Epithelial cell of esophagus (primary cell): ENCODE results near the gene USP16.

ENCODE experiments used
- DNase-seq: peaks from one replicate; pipeline ENCODE4 v3.0.0; 2010; ENCODE audit warnings: low read depth
- H3K4me3 ChIP-seq: 2 replicates; pipeline ENCODE4 v1.5.1; 2011; ENCODE audit warnings: mild to moderate bottlenecking, low read length, control low read depth
- TF ChIP-seq, protein P1 (sequence below): IDR thresholded peaks from 2 replicates; pipeline ENCODE4 v1.5.1; 2011; ENCODE audit warnings: low read depth, mild to moderate bottlenecking, low read length, control low read depth, inconsistent platforms; ENCODE audit not compliant: insufficient read depth; ENCODE audit errors: missing control alignments

Gene USP16

DNA sequence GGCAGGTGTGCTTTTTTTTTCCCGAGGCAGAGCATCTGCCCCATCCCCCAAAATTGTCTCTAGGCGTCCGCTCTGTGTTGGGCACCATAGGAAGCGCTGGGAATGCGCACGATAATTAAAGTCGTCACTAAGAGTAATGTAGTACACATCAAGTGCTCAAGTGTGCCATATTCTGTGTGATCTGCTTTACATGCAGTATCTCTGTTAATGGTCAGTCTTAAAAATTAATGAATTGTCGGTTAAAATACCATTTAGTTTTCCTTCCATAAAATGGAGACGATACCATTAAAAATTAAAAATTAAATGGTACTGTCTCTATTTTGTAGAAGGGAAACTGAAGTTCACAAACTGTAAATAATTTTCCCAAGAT, 49.5 kb downstream of the USP16 start:
- TF ChIP-seq, protein P1, sequence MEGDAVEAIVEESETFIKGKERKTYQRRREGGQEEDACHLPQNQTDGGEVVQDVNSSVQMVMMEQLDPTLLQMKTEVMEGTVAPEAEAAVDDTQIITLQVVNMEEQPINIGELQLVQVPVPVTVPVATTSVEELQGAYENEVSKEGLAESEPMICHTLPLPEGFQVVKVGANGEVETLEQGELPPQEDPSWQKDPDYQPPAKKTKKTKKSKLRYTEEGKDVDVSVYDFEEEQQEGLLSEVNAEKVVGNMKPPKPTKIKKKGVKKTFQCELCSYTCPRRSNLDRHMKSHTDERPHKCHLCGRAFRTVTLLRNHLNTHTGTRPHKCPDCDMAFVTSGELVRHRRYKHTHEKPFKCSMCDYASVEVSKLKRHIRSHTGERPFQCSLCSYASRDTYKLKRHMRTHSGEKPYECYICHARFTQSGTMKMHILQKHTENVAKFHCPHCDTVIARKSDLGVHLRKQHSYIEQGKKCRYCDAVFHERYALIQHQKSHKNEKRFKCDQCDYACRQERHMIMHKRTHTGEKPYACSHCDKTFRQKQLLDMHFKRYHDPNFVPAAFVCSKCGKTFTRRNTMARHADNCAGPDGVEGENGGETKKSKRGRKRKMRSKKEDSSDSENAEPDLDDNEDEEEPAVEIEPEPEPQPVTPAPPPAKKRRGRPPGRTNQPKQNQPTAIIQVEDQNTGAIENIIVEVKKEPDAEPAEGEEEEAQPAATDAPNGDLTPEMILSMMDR, result no peak
- H3K4me3 ChIP-seq, result peak overlapping the region; percentile 87
- no peak for DNase-seq

DNA sequence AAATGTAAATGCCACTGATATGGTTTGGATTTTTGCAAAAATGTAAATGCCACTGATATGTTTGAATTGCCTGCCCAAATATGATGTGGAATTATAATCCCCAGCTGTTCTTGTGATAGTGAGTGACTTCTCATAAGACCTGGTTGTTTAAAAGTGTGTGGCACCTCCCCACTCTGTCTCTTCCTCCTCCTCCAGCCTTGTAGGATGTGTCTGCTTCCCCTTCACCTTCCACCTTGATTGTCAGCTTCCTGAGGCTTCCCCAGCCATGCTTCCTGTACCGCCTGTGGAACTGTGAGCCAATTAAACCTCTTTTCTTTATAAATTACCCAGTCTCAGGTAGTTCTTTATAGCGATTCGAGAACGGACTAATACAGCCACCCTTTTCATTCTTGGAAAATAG, 50.3 kb downstream of the USP16 start:
- no peak overlapping the region for H3K4me3 ChIP-seq
- no peak for DNase-seq
- TF ChIP-seq, protein P1, result no peak

DNA sequence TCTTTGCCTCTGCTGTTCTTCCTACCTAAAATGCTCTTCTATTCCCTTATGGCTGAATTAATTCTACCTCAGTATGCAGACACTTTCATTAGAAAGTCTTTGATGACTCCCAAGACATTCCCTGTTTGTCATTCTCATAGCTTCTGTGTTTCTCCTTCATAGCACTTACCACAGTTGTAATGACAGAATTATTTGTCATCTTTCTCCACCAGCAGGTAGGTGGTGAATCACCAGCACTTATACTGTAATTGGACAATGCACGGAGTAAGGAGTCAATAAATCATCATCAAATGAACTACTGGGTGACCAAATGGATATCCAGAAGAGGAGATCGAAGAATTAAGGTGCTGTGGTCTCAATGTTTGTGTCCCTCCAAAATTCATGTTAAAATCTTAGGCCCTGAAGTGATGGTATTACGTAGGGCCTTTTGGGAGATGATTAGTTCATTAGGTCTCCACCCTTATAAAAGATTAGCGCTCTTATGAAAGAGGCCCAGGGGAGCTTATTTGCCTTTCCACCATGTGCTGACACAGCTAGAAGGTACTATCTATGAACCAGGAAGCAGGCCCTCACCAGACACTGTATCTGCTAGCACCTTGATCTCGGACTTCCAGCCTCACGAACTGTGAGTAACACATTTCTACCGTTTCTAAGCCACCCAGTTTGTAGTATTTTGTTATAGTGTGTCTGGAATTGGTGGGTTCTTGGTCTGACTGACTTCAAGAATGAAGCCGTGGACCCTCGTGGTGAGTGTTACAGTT, 51.4 kb downstream of the USP16 start:
- H3K4me3 ChIP-seq, result no peak overlapping the region
- TF ChIP-seq, protein P1, result no peak
- peak; percentile 91 for DNase-seq

DNA sequence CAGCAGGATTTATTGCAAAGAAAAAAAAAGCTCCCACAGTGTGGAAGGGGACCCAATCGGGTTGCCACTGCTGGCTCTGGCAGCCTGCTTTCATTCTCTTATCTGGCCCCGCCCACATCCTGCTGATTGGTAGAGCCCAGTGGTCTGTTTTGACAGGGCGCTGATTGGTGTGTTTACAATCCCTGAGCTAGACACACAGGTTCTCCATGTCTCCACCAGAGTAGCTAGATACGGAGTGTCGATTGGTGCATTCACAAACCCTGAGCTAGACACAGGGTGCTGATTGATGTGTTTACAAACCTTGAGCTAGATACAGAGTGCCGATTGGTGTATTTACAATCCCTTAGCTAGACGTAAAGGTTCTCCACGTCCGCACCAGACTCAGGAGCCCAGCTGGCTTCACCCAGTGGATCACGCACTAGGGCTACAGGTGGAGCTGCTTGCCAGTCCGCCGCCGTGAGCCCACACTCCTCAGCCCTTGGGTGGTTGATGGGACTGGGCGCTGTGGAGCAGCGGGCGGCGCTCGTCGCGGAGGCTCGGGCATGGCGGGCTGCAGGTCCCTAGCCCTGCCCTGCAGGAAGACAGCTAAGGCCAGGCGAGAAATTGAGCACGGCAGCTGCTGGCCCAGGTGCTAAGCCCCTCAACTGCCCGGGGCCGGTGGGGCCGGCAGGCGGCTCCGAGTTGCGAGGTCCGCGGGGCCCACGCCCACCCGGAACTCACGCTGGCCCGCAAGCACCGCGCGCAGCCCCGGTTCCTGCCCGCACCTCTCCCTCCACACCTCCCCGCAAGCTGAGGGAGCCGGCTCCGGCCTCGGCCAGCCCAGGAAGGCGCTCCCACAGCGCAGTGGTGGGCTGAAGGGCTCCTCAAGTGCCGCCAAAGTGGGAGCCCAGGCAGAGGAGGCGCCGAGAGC, 52.5 kb downstream of the USP16 start:
- H3K4me3 ChIP-seq, result peak overlapping the region; percentile 42
- DNase-seq, result peak; percentile 25

DNA sequence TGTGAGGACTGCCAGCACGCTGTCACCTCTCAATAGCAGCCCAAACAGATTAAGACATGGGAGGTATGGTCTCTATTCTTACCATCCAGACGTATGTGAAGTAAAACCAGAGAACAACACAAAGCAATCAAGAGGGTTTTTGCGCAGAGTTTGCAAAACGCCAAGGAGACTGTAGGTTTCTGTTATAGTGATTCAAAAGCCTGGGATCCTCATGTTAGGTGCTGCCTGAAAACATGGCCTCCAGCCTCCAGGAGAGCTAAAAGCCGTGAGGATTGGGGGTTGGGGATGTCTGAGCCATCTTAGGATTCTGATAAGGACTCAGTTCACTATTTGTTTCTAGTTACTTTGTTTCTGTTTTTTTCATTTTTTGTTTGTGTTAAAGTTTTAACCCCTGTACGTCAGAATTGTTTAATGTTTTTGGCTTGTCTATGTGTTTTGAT, 53.2 kb downstream of the USP16 start:
- peak; percentile 34 for DNase-seq
- TF ChIP-seq, protein P1, result no peak
- peak overlapping the region; percentile 42 for H3K4me3 ChIP-seq

DNA sequence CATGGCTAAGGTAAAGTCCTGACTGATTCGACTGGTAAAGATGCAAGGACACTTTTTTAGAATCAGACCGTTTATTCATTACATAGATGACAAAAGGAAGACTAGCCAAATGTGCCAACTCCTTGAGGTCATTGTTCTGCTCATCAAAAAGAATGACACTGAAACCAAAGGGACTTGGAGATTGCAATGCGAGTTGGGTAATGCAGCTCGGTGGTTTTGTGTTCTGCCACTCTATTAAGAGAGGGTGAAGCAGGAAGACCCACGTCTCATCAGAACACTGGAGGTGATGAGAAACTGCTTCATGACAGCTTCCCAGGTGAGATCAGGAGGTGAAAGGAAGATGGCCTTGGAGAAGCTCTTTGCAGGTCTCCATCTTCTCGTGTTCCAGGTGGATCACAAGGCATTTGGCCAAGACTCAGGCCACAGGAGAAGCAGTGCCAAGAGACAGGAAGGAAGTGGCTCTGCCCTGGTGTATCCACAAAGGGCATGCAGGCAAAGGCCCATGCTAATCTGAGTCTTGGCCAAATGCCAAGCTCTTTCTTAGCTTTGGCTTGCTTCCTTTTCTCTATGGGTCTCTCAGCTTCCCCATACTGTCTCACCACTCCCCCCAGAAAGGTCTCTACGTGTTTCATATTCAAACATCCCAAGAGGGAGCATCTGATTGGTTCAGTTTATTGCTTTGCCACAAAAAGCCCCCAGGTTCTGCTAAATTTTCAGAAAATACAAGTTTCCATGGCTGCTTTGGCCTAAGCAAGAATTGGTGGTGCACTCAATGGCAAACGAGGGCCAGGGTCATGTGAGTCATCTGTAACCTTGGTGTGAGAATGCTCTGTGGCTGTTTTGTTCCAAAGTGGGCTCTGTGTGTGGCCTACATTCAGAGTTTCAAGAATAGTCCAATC, 54.6 kb downstream of the USP16 start:
- no peak for DNase-seq
- H3K4me3 ChIP-seq, result no peak overlapping the region
- TF ChIP-seq, protein P1, result no peak

DNA sequence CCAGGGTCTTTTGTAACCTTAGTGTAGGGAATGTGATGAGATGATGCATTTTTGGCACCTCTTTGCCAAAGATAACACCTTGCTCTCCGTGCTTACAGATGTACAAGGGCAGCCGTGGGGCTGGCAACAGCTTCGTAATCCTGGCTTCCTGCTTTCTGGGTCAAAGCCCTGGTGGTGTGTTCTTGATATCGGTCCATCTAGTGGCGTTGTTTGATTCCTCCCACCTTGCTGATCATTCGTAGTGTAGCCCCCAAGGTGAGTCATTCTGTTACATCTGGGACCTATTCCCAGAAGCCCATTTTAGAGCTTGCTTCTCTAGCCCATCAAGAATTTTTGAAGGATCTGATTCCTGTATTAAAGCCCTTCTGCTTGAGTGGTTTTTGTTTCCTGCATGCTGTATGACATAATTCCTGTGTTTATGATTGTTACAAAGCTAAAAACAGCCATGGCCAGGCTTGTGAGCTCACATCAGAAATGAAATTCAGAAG, 56.0 kb downstream of the USP16 start:
- TF ChIP-seq, protein P1, result no peak
- no peak for DNase-seq
- H3K4me3 ChIP-seq, result no peak overlapping the region
